NCI-H774 (cell line): ENCODE results near the gene PCDH1.
A peak's percentile ranks its signal among the peaks of the same experiment; 100 is the strongest.
"Not testable (repeated sequence)": the region's sequence is repeated elsewhere in the genome, so short reads cannot be mapped to it uniquely, and the experiment has no call there.

Experiments
- DNase-seq: peaks from one replicate; lab custom pipeline; 2025; lab: John Stamatoyannopoulos, UW

Gene PCDH1

GRCh38 chr5:141898448-141899049 lies 20.3 kb upstream of the PCDH1 start:
- no peak for DNase-seq

- DNase-seq = no peak
Measured at GRCh38 chr5:141897425-141897824, 19.2 kb upstream of the PCDH1 start.

- DNase-seq = not testable (repeated sequence)
Measured at GRCh38 chr5:141890429-141890828, 12.2 kb upstream of the PCDH1 start.

GRCh38 chr5:141889282-141889871 lies 11.2 kb upstream of the PCDH1 start:
- no peak for DNase-seq

GRCh38 chr5:141883892-141884318 lies 5.7 kb upstream of the PCDH1 start:
- DNase-seq = no peak

- no peak for DNase-seq
Measured at GRCh38 chr5:141883184-141883891, 5.1 kb upstream of the PCDH1 start.

- peak; percentile 37 for DNase-seq
Measured at GRCh38 chr5:141882594-141883183, 4.5 kb upstream of the PCDH1 start.

- no peak for DNase-seq
Measured at GRCh38 chr5:141881886-141882285, 3.7 kb upstream of the PCDH1 start.

- DNase-seq = no peak
Measured at GRCh38 chr5:141880961-141881801, 3.0 kb upstream of the PCDH1 start.

- no peak for DNase-seq
Measured at GRCh38 chr5:141879941-141880738, 1.9 kb upstream of the PCDH1 start.

- no peak for DNase-seq
Measured at GRCh38 chr5:141879426-141879759, 1.2 kb upstream of the PCDH1 start.

- peak; percentile 87 for DNase-seq
Measured at GRCh38 chr5:141878711-141879425, 658 bp upstream of the PCDH1 start.

- no peak for DNase-seq
Measured at GRCh38 chr5:141877356-141878185, 639 bp downstream of the PCDH1 start.

GRCh38 chr5:141876628-141877355 lies 1.4 kb downstream of the PCDH1 start:
- no peak for DNase-seq

- no peak for DNase-seq
Measured at GRCh38 chr5:141875795-141876627, 2.2 kb downstream of the PCDH1 start.

- DNase-seq = no peak
Measured at GRCh38 chr5:141875022-141875740, 3.0 kb downstream of the PCDH1 start.

GRCh38 chr5:141874262-141874964 lies 3.8 kb downstream of the PCDH1 start:
- DNase-seq = no peak
